SK-N-MC (cell line): Measurements from ENCODE around the gene FCHSD2.

ENCODE experiments used
- EZH2 ChIP-seq: fragments of 200-600 bp; sonication (generic); IDR thresholded peaks from one replicate; pipeline ENCODE4 v1.6.1; 2017; ENCODE audit warnings: antibody characterized with exemption
- FOXP2 ChIP-seq: optimal IDR thresholded peaks from 2 replicates; pipeline ENCODE3; 2011; ENCODE audit warnings: mild to moderate bottlenecking, moderate library complexity; ENCODE audit not compliant: insufficient read depth; ENCODE audit errors: extremely low read length, control extremely low read depth
- POLR2AphosphoS5 ChIP-seq: IDR thresholded peaks from 2 replicates; pipeline ENCODE4 v1.6.1; 2012; ENCODE audit warnings: mild to moderate bottlenecking, low read depth, low read length, borderline replicate concordance

DNA sequence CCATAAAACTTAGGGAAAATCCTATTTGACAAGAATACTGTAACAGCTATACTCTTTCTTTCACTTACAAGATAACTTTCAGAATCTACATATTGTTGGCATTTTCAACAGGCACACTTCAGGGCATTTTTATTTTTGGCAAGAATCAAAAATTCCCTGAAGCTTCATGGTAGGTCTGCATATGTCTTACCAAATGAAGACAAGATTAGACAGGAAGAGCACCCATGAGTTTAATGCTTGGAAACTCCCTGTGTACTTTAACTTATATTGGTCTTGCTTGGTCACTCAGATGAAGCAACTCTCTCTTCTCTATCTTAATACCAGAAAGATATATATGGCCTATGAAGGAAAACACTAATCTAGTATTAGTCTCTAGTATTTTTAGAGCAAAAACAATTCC lies 190.2 kb downstream of the FCHSD2 start:
- TF ChIP-seq EZH2: no peak
- no peak for TF ChIP-seq POLR2AphosphoS5
- no peak for TF ChIP-seq FOXP2
